HG03095 (cell line): Measurements from ENCODE around the gene NEK4.
"Not testable (repeated sequence)": the region's sequence is repeated elsewhere in the genome, so short reads cannot be mapped to it uniquely, and the experiment has no call there.

Experiments used
- ATAC-seq: cut with Tn5 transposase; IDR thresholded peaks from one replicate; pipeline ENCODE4 v1.9.1; 2021; ENCODE audit warnings: moderate library complexity; ENCODE audit not compliant: unreplicated experiment

The NEK4 gene

GRCh38 chr3:52678265-52679198 lies 92.2 kb downstream of the NEK4 start:
- ATAC-seq = no peak

GRCh38 chr3:52676201-52676600 lies 94.5 kb downstream of the NEK4 start:
- ATAC-seq = not testable (repeated sequence)

- no peak for ATAC-seq
Observed at GRCh38 chr3:52671676-52672075, 99.1 kb downstream of the NEK4 start.

DNA sequence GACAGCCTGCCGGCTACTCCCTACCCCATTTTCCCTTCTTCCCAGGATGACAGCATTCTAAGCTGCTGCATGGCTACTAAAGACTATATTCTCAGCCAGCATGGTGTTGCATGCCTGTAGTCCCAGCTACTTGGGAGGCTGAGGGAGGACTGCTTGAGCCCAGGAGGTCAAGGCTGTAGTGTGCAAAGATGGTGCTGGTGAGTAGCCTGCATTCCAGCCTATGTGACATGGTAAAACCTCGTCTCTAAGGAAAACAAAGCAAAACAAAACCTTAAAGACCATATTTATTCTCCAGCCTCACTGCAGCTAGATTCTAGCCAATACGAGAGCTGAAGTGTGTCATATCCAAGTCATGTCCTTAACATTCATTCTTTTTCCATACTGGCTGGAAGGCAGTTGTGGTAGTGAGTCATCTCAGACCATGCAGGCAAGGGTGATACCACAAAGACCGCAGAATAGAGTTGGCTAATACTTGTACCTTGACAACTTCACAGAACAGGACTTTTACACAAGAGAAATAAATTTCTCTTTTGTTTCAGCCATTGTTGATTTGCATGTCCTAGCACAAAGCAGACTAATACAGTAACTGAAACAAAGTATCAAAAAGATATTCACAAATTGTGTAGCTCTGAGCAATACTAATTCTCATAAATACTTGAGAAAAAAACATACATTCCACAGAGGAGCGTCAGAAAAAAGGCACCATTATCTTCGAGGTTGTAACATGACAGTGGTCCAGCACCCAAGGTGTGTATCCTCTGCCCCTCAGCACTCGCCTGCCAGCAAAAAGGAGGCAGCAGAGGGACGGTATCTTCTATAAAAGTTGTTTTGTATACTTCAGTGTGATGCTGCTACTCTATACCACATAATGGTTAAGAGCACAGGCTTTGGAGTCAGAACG lies 99.9 kb downstream of the NEK4 start:
- ATAC-seq = peak; percentile 79

DNA sequence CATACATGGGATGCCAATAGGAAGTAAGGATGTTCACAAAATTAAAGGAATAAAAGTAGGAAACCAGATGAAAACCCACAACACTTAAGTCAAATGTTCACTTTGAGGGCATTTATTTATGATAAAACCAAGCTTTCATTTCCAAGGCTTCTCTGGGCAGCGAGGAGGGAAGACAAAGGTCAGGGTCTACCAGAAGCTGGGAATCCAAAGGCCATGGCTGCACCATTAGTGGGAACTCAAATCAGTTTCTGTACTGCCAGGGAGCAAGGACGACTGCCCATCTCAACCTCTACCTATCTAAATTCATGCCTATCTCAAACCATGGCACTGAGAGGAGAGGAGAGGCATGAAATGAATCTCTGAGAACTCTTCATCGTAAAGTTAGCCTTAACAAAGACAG lies 107.6 kb downstream of the NEK4 start:
- ATAC-seq = no peak

- no peak for ATAC-seq
Observed at GRCh38 chr3:52660046-52660445, 110.7 kb downstream of the NEK4 start.
